SU-DHL-6 (cell line): ENCODE data around the gene GSK3B.

ENCODE experiments used
- H2AFZ ChIP-seq: fragments of 200-600 bp; sonication (generic); 2 replicates; pipeline ENCODE4 v1.6.1; 2014; ENCODE audit warnings: low read depth, mild to moderate bottlenecking, moderate library complexity, mixed read lengths, antibody characterized with exemption, low read length; ENCODE audit not compliant: severe bottlenecking
- H3F3A ChIP-seq: fragments of 200-600 bp; shearing (Covaris generic); 2 replicates; pipeline ENCODE4 v1.6.0; 2016; ENCODE audit warnings: antibody characterized with exemption, mild to moderate bottlenecking; ENCODE audit not compliant: insufficient read depth
- H3K27ac ChIP-seq: fragments of 200-600 bp; sonication (generic); 2 replicates; pipeline ENCODE4 v1.5.1; 2016; ENCODE audit warnings: low read depth, mild to moderate bottlenecking, low read length, moderate library complexity, mixed read lengths
- H3K27me3 ChIP-seq: fragments of 200-600 bp; sonication (generic), shearing (Covaris generic); 2 replicates; pipeline ENCODE4 v1.6.0; 2014; ENCODE audit warnings: mild to moderate bottlenecking, low read length
- H3K36me3 ChIP-seq: fragments of 200-600 bp; sonication (generic); 2 replicates; pipeline ENCODE4 v1.6.1; 2014; ENCODE audit warnings: mild to moderate bottlenecking, low read length, mixed read lengths
- H3K4me2 ChIP-seq: fragments of 300-600, 200-600 bp; shearing (Covaris generic), sonication (generic); 2 replicates; pipeline ENCODE4 v1.6.0; 2014; ENCODE audit warnings: low read length, low read depth, mild to moderate bottlenecking; ENCODE audit not compliant: poor library complexity, severe bottlenecking
- H3K4me3 ChIP-seq: fragments of 200-600 bp; sonication (generic); 2 replicates; pipeline ENCODE4 v1.5.1; 2014; ENCODE audit warnings: antibody characterized with exemption, low read length, mild to moderate bottlenecking, mixed read lengths; ENCODE audit not compliant: insufficient read depth, poor library complexity, severe bottlenecking
- H3K79me2 ChIP-seq: fragments of 200-600 bp; sonication (generic); 2 replicates; pipeline ENCODE4 v1.6.1; 2014; ENCODE audit warnings: mild to moderate bottlenecking, low read length, moderate library complexity; ENCODE audit not compliant: insufficient read depth
- H3K9ac ChIP-seq: fragments of 200-600 bp; sonication (generic); 2 replicates; pipeline ENCODE4 v1.7.0; 2014; ENCODE audit warnings: mild to moderate bottlenecking, low read length
- H3K9me2 ChIP-seq: fragments of 200-600 bp; sonication (generic); replicated peaks from 2 replicates; pipeline ENCODE4 v1.6.1; 2014; ENCODE audit warnings: low read length; ENCODE audit not compliant: insufficient read depth
- H3K9me3 ChIP-seq: fragments of 200-600 bp; sonication (generic); 2 replicates; pipeline ENCODE4 v1.6.1; 2014; ENCODE audit warnings: low read length, mixed read lengths; ENCODE audit not compliant: insufficient read depth
- H4K20me1 ChIP-seq: fragments of 200-600 bp; sonication (generic); 2 replicates; pipeline ENCODE4 v1.6.1; 2014; ENCODE audit warnings: low read depth, mild to moderate bottlenecking, antibody characterized with exemption, low read length, moderate library complexity, mixed read lengths
- CTCF ChIP-seq: fragments of 200-600 bp; sonication (generic); IDR thresholded peaks from one replicate; pipeline ENCODE4 v1.5.1; 2017; ENCODE audit warnings: antibody characterized with exemption, mild to moderate bottlenecking, low read length, moderate library complexity; ENCODE audit not compliant: insufficient read depth, poor library complexity, severe bottlenecking
- EZH2phosphoT487 ChIP-seq: fragments of 200-600 bp; sonication (generic), shearing (Covaris generic); conservative IDR thresholded peaks from 2 replicates; pipeline ENCODE4 v1.6.1; 2018; ENCODE audit warnings: mild to moderate bottlenecking, antibody characterized with exemption, low read length, moderate library complexity, mixed read lengths

GSK3B gene

GRCh38 chr3:119841808-119842471, 252.3 kb downstream of the GSK3B start:
- no peaks in the 10 kb centered on the region for H4K20me1 ChIP-seq
- H3K27me3 ChIP-seq, result no peaks in the 10 kb centered on the region
- no peak for TF ChIP-seq CTCF
- TF ChIP-seq EZH2phosphoT487, result no peak
- H3K79me2 ChIP-seq, result no peaks in the 10 kb centered on the region
- no peak overlapping the region for H2AFZ ChIP-seq
- H3F3A ChIP-seq, result no peaks in the 10 kb centered on the region
- H3K9me3 ChIP-seq, result no peaks in the 10 kb centered on the region
- H3K4me3 ChIP-seq, result no peak overlapping the region
- H3K9me2 ChIP-seq, result no peaks in the 10 kb centered on the region
- H3K9ac ChIP-seq, result no peak overlapping the region
- peaks cover 15% of the 10 kb centered on the region; the same call in 1 of the 2 replicates for H3K36me3 ChIP-seq
- H3K4me2 ChIP-seq, result no peak overlapping the region
- H3K27ac ChIP-seq, result no peak overlapping the region

- no peaks in the 10 kb centered on the region for H3K9me2 ChIP-seq
Observed at GRCh38 chr3:119835556-119835955, 258.7 kb downstream of the GSK3B start.

GRCh38 chr3:119834754-119835370, 259.4 kb downstream of the GSK3B start:
- Histone ChIP-seq H3K9me2 (no peaks in the 10 kb centered on the region), H2AFZ (no peak overlapping the region), H3K9ac (no peak overlapping the region), H3K36me3 (0 out of 2 replicates have a peak, but pooled peaks cover 8% of the 10 kb centered on the region), H3K79me2 (no peaks in the 10 kb centered on the region), H3K4me3 (no peak overlapping the region), H4K20me1 (no peaks in the 10 kb centered on the region), H3K4me2 (no peak overlapping the region), H3F3A (no peaks in the 10 kb centered on the region), H3K27me3 (no peaks in the 10 kb centered on the region), H3K27ac (no peak overlapping the region), H3K9me3 (no peaks in the 10 kb centered on the region)
- TF ChIP-seq EZH2phosphoT487, result no peak
- TF ChIP-seq CTCF, result no peak

More at GRCh38 chr3:119835556-119835955, 258.7 kb downstream of the GSK3B start:
- Histone ChIP-seq H3K27ac (no peak overlapping the region), H3K4me2 (no peak overlapping the region), H3K36me3 (0 out of 2 replicates have a peak, but pooled peaks cover 8% of the 10 kb centered on the region), H3K9me3 (no peaks in the 10 kb centered on the region), H3K27me3 (no peaks in the 10 kb centered on the region), H2AFZ (no peak overlapping the region), H3K4me3 (no peak overlapping the region), H3K79me2 (no peaks in the 10 kb centered on the region), H3F3A (no peaks in the 10 kb centered on the region), H3K9ac (no peak overlapping the region), H4K20me1 (no peaks in the 10 kb centered on the region)
- TF ChIP-seq EZH2phosphoT487 (no peak), CTCF (no peak)
